HG03045 (cell line): Measurements from ENCODE around the gene GPR17.

Source experiments
- ATAC-seq: cut with Tn5 transposase; IDR thresholded peaks from one replicate; pipeline ENCODE4 v1.9.1; 2021; ENCODE audit warnings: mild to moderate bottlenecking, moderate library complexity; ENCODE audit not compliant: unreplicated experiment

The GPR17 gene

GRCh38 chr2:127628767-127629614, 17.0 kb upstream of the GPR17 start:
- ATAC-seq: no peak

- no peak for ATAC-seq
These were observed 16.3 kb upstream of the GPR17 start for GRCh38 chr2:127629637-127630036.

- ATAC-seq: no peak
These were observed 15.7 kb upstream of the GPR17 start for GRCh38 chr2:127630096-127630863.

GRCh38 chr2:127630864-127631540, 15.0 kb upstream of the GPR17 start:
- ATAC-seq: no peak

- ATAC-seq: no peak
These were observed 14.4 kb upstream of the GPR17 start for GRCh38 chr2:127631541-127631996.

GRCh38 chr2:127631997-127632581, 13.9 kb upstream of the GPR17 start:
- no peak for ATAC-seq

GRCh38 chr2:127632592-127633489, 13.1 kb upstream of the GPR17 start:
- ATAC-seq: no peak

- no peak for ATAC-seq
These were observed 12.3 kb upstream of the GPR17 start for GRCh38 chr2:127633556-127634065.

GRCh38 chr2:127634066-127634617, 11.8 kb upstream of the GPR17 start:
- ATAC-seq: no peak

GRCh38 chr2:127634626-127635379, 11.2 kb upstream of the GPR17 start:
- no peak for ATAC-seq

- no peak for ATAC-seq
These were observed 10.3 kb upstream of the GPR17 start for GRCh38 chr2:127635380-127636237.

GRCh38 chr2:127636248-127637235, 9.4 kb upstream of the GPR17 start:
- no peak for ATAC-seq

- no peak for ATAC-seq
These were observed 8.7 kb upstream of the GPR17 start for GRCh38 chr2:127637236-127637630.

GRCh38 chr2:127637725-127638252, 8.2 kb upstream of the GPR17 start:
- ATAC-seq: no peak

GRCh38 chr2:127638361-127639110, 7.4 kb upstream of the GPR17 start:
- no peak for ATAC-seq

- no peak for ATAC-seq
These were observed 6.9 kb upstream of the GPR17 start for GRCh38 chr2:127639111-127639474.
